Keratinocyte (primary cell): ENCODE results near the gene NEU4. TPM values are rescaled to one million over a fixed set of nuclear protein-coding genes. Genes with fewer than 3 reads are reported as not detected.

ENCODE experiments used
- DNase-seq: peaks from one replicate; pipeline ENCODE4 v3.0.0-alpha.2; 2011; ENCODE audit warnings: low read depth, missing footprints, low spot score
- FAIRE-seq: peaks from 2 replicates; lab custom pipeline; 2011; peaks lifted over from hg19 to GRCh38; lab: Jason Lieb, UNC
- H2AFZ ChIP-seq: 2 replicates; pipeline ENCODE4 v1.6.0; 2012; ENCODE audit warnings: low read length, control low read depth, inconsistent platforms; ENCODE audit not compliant: control insufficient read depth
- H3K27ac ChIP-seq: 2 replicates; pipeline ENCODE4 v1.5.1; 2011; ENCODE audit warnings: low read length; ENCODE audit not compliant: control insufficient read depth, insufficient read depth
- H3K27me3 ChIP-seq: 3 replicates; pipeline ENCODE4 v1.6.0; 2011; ENCODE audit warnings: low read length; ENCODE audit not compliant: control insufficient read depth, insufficient read depth; ENCODE audit errors: extremely low read depth
- H3K36me3 ChIP-seq, 2 experiments: 2 replicates in 1 of 2; 3 replicates in 1 of 2; pipeline ENCODE4 v1.5.1; 2011; ENCODE audit warnings: low read length in 2 of 2, mild to moderate bottlenecking in 1 of 2; ENCODE audit not compliant: control insufficient read depth in 2 of 2, insufficient read depth in 2 of 2; ENCODE audit errors: extremely low read depth in 1 of 2
- H3K4me1 ChIP-seq: 3 replicates; pipeline ENCODE4 v1.5.1; 2011; ENCODE audit warnings: low read length; ENCODE audit not compliant: control insufficient read depth, insufficient read depth; ENCODE audit errors: extremely low read depth
- H3K4me2 ChIP-seq: 3 replicates; pipeline ENCODE4 v1.6.0; 2011; ENCODE audit warnings: low read depth, low read length; ENCODE audit not compliant: control insufficient read depth, insufficient read depth; ENCODE audit errors: extremely low read depth
- H3K4me3 ChIP-seq, 3 experiments: fragments of 200-600 bp in 1 of 3; sonication (generic) in 1 of 3; 2 replicates in 2 of 3; 3 replicates in 1 of 3; pipeline ENCODE4 v1.5.1; 2011 to 2016; ENCODE audit warnings: low read length in 3 of 3, mild to moderate bottlenecking in 3 of 3, control low read depth in 2 of 3, inconsistent platforms in 1 of 3, low read depth in 1 of 3, mixed read lengths in 1 of 3, mixed run types in 1 of 3, moderate library complexity in 1 of 3; ENCODE audit not compliant: control insufficient read depth in 2 of 3, insufficient read depth in 2 of 3; ENCODE audit errors: extremely low read depth in 1 of 3
- H3K79me2 ChIP-seq: 2 replicates; pipeline ENCODE4 v1.6.0; 2012; ENCODE audit warnings: low read length; ENCODE audit not compliant: control insufficient read depth, insufficient read depth
- H3K9ac ChIP-seq: 3 replicates; pipeline ENCODE4 v1.6.0; 2011; ENCODE audit warnings: low read length; ENCODE audit not compliant: control insufficient read depth, insufficient read depth; ENCODE audit errors: extremely low read depth
- H3K9me1 ChIP-seq: 3 replicates; pipeline ENCODE4 v1.6.0; 2011; ENCODE audit warnings: low read length; ENCODE audit not compliant: control insufficient read depth, insufficient read depth; ENCODE audit errors: extremely low read depth
- H3K9me3 ChIP-seq: 2 replicates; pipeline ENCODE4 v1.5.1; 2012; ENCODE audit warnings: low read depth, low read length; ENCODE audit not compliant: control insufficient read depth
- H4K20me1 ChIP-seq: 3 replicates; pipeline ENCODE4 v1.6.0; 2011; ENCODE audit warnings: low read length; ENCODE audit not compliant: control insufficient read depth, insufficient read depth; ENCODE audit errors: extremely low read depth
- EZH2 ChIP-seq: IDR thresholded peaks from one replicate; pipeline ENCODE4 v1.6.1; 2012; ENCODE audit warnings: inconsistent platforms, mild to moderate bottlenecking, low read length, moderate library complexity
- dilution Hi-C: fragments of 300-500 bp; cut with MboI; formaldehyde crosslinking; loops from one replicate; pipeline ENCODE4 v1.7.0; 2020; ENCODE audit warnings: low sequenced_read_pairs; ENCODE audit not compliant: extremely low pct_ligation_motif_present
- polyA plus RNA-seq, 5 experiments: library from polyadenylated mRNA; depleted of rRNA in 3 of 5; stranded (reverse) in 3 of 5; stranded (forward) in 1 of 5; unstranded in 1 of 5; fragments of >200 nt; gene quantifications; 1 replicate in 1 of 5; 2 replicates in 3 of 5; 3 replicates in 1 of 5; pipeline versions ENCODE4 v1.2.1 to v1.2.3, GENCODE V29; 2011 to 2012; ENCODE audit warnings: missing spikeins in 2 of 5, low read depth in 1 of 5, low replicate concordance in 1 of 5
- TF ChIP-seq, protein P1 (sequence below), 3 experiments: IDR thresholded peaks in 1 of 3; conservative IDR thresholded peaks in 1 of 3; optimal IDR thresholded peaks in 1 of 3; 2 replicates in 2 of 3; 3 replicates in 1 of 3; pipeline versions ENCODE3 to v1.5.1; 2011; ENCODE audit warnings: low read length in 3 of 3, mild to moderate bottlenecking in 3 of 3, moderate library complexity in 2 of 3, control low read depth in 1 of 3, inconsistent platforms in 1 of 3; ENCODE audit not compliant: insufficient read depth in 2 of 3; ENCODE audit errors: extremely low read depth in 1 of 3

NEU4 gene
- polyA plus RNA-seq, 1 donor (not counting 4 experiments of a cell fraction or from before 2014, with no cell fraction given) = not detected

DNA sequence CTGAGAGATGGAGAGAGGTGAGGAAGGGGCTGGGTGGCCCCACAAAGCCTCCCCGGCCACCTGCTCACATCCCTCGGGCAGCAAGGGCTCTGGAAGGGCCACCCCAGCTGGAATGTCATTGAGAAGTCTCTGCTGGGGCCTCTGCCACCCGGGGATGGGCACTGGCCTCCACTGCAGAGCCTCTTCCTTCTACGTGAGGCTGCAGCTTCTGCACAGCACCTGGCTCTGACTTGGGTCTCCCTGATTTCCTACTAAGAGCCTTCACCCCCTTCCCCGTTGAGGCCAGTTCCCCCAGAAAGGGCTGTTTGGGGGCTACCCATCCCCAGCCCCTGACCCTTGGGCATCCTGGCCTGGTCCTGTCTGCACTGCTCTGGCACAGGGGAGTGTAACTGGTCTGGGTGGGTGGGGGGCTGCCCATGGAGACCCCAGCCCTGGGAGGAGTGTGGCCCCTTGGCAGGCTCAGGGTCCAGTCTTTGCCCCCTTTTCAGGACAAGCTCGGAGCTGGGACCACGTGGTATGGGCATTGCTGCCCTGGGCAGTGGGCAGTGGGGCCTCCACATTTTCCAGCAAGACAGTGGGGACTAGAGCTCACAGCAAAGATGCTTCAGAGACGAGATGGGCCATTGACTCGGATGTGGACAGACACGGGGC, 44.1 kb downstream of the NEU4 start:
- Histone ChIP-seq H3K9me3 (no peaks in the 10 kb centered on the region), H3K79me2 (no peaks in the 10 kb centered on the region), H3K36me3 (no peaks in the 10 kb centered on the region), H4K20me1 (no peaks in the 10 kb centered on the region), H3K27ac (no peak overlapping the region), H2AFZ (no peak overlapping the region), H3K4me2 (no peak overlapping the region), H3K4me1 (no peaks in the 10 kb centered on the region), H3K9me1 (no peaks in the 10 kb centered on the region), H3K9ac (no peak overlapping the region), H3K27me3 (peaks cover 8% of the 10 kb centered on the region), H3K4me3 (no peak overlapping the region)
- DNase-seq (no peak), FAIRE-seq (no peak)
- dilution Hi-C loops = no loop called here
- no peak for TF ChIP-seq EZH2
- TF ChIP-seq, protein P1, sequence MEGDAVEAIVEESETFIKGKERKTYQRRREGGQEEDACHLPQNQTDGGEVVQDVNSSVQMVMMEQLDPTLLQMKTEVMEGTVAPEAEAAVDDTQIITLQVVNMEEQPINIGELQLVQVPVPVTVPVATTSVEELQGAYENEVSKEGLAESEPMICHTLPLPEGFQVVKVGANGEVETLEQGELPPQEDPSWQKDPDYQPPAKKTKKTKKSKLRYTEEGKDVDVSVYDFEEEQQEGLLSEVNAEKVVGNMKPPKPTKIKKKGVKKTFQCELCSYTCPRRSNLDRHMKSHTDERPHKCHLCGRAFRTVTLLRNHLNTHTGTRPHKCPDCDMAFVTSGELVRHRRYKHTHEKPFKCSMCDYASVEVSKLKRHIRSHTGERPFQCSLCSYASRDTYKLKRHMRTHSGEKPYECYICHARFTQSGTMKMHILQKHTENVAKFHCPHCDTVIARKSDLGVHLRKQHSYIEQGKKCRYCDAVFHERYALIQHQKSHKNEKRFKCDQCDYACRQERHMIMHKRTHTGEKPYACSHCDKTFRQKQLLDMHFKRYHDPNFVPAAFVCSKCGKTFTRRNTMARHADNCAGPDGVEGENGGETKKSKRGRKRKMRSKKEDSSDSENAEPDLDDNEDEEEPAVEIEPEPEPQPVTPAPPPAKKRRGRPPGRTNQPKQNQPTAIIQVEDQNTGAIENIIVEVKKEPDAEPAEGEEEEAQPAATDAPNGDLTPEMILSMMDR (optimal IDR thresholded peaks at IDR 0.05 in 1 of 3, IDR thresholded peaks at IDR 0.05 in 1 of 3, conservative IDR thresholded peaks at IDR 0.05 in 1 of 3; ENCODE audit: extremely low read depth in 1 of 3, insufficient read depth in 2 of 3, low read length in 3 of 3) = no peak

DNA sequence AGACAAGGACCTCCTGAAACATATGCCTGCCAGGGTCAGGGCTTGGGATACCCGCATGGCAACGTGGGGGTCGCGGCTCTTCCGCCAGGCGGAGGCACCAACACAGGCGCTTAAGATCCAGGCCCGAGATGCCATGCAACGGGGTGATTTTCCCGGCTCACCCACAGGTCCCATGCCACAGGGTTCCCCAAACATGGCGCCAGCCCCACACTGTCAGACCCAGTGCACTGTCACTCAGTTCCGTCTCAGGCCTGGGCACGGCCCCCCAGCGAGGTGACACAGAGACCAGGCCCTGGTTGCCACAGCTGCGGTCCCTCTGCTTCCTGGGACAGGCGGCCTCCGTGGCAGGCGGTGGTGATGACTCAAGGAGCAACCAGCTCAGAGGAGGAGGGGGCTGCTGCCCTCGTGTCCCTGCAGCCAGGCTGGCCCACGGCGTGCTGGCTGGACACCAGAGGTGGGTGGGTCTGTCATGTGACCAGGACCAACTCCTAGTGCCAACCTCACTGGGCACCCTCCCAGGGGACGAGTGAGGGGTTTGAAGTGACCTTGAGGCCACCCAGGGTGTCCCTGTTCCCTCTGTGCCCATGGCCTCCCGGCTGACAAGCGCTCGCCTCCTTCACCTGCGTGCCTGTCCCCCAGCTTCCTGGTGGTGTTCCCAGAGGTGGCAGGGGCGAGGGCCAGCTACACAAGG, 44.8 kb downstream of the NEU4 start:
- no peak for FAIRE-seq

More for the DNA sequence above, 44.8 kb downstream of the NEU4 start:
- Histone ChIP-seq H3K27me3 (peaks cover 8% of the 10 kb centered on the region), H3K9me3 (no peaks in the 10 kb centered on the region), H3K4me2 (no peak overlapping the region), H2AFZ (no peak overlapping the region), H3K9ac (no peak overlapping the region), H3K4me1 (no peaks in the 10 kb centered on the region), H3K9me1 (no peaks in the 10 kb centered on the region), H3K79me2 (no peaks in the 10 kb centered on the region), H3K4me3 (no peak overlapping the region), H3K27ac (no peak overlapping the region), H4K20me1 (no peaks in the 10 kb centered on the region), H3K36me3 (no peaks in the 10 kb centered on the region)
- dilution Hi-C loops = no loop called here
- TF ChIP-seq, protein P1 (optimal IDR thresholded peaks at IDR 0.05 in 1 of 3, IDR thresholded peaks at IDR 0.05 in 1 of 3, conservative IDR thresholded peaks at IDR 0.05 in 1 of 3; ENCODE audit: extremely low read depth in 1 of 3, insufficient read depth in 2 of 3, low read length in 3 of 3) = no peak
- no peak for TF ChIP-seq EZH2
- no peak for DNase-seq
